Neural cell (in vitro differentiated cells): Measurements from ENCODE around the gene MAP4K4.

Source experiments
- EP300 ChIP-seq: fragments of 450-650 bp; conservative IDR thresholded peaks from 2 replicates; pipeline ENCODE4 v1.6.1; 2014; ENCODE audit warnings: antibody characterized with exemption, mild to moderate bottlenecking, moderate library complexity; ENCODE audit not compliant: poor library complexity, severe bottlenecking
- EZH2 ChIP-seq: fragments of 200-600, 300-800 bp; shearing (Covaris generic), sonication (generic); IDR thresholded peaks from 2 replicates; pipeline ENCODE4 v1.6.1; 2014; ENCODE audit warnings: antibody characterized with exemption, low read length, borderline replicate concordance, mild to moderate bottlenecking; ENCODE audit not compliant: insufficient read depth, poor library complexity, severe bottlenecking
- MXI1 ChIP-seq: fragments of 450-650 bp; conservative IDR thresholded peaks from 2 replicates; pipeline ENCODE4 v1.6.1; 2014; ENCODE audit warnings: antibody characterized with exemption, mild to moderate bottlenecking; ENCODE audit not compliant: poor library complexity, severe bottlenecking
- POLR2AphosphoS5 ChIP-seq: IDR thresholded peaks from 2 replicates; pipeline ENCODE4 v1.6.1; 2012
- RAD21 ChIP-seq: fragments of 450-650 bp; conservative IDR thresholded peaks from 2 replicates; pipeline ENCODE4 v1.6.1; 2014; ENCODE audit warnings: antibody characterized with exemption, mild to moderate bottlenecking, moderate library complexity
- TAF1 ChIP-seq: IDR thresholded peaks from 2 replicates; pipeline ENCODE4 v1.6.1; 2012; ENCODE audit warnings: low read depth
- TF ChIP-seq, protein P1 (sequence below): fragments of 450-650 bp; IDR thresholded peaks from 2 replicates; pipeline ENCODE4 v1.5.1; 2014; ENCODE audit warnings: antibody characterized with exemption, mild to moderate bottlenecking, moderate library complexity; ENCODE audit not compliant: poor library complexity, severe bottlenecking
- TF ChIP-seq, protein P2 (sequence below): IDR thresholded peaks from 2 replicates; pipeline ENCODE4 v1.6.1; 2012; ENCODE audit warnings: borderline replicate concordance

DNA sequence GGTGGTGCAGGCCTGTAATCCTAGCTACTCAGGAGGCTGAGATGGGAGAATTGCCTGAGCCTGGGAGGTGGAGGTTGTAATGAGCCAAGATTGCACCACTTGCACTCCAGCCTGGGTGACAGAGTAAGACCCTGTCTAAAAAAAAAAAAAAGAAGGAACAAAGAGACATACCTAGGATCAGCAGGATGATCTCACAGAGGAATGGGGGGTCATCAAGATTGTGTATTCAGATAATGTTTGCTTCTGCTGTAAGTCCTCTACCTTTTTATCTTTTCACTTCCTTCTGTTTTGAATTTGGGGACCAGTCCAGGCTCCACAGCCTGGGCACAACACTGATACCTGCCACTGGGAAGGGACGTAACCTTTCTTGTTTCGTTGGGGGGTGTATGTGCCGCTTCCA, 53.2 kb downstream of the MAP4K4 start:
- TF ChIP-seq, protein P1, sequence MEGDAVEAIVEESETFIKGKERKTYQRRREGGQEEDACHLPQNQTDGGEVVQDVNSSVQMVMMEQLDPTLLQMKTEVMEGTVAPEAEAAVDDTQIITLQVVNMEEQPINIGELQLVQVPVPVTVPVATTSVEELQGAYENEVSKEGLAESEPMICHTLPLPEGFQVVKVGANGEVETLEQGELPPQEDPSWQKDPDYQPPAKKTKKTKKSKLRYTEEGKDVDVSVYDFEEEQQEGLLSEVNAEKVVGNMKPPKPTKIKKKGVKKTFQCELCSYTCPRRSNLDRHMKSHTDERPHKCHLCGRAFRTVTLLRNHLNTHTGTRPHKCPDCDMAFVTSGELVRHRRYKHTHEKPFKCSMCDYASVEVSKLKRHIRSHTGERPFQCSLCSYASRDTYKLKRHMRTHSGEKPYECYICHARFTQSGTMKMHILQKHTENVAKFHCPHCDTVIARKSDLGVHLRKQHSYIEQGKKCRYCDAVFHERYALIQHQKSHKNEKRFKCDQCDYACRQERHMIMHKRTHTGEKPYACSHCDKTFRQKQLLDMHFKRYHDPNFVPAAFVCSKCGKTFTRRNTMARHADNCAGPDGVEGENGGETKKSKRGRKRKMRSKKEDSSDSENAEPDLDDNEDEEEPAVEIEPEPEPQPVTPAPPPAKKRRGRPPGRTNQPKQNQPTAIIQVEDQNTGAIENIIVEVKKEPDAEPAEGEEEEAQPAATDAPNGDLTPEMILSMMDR, result no peak
- TF ChIP-seq MXI1 (no peak), RAD21 (no peak), EP300 (no peak), POLR2AphosphoS5 (no peak), EZH2 (no peak), TAF1 (no peak)
- TF ChIP-seq, protein P2, sequence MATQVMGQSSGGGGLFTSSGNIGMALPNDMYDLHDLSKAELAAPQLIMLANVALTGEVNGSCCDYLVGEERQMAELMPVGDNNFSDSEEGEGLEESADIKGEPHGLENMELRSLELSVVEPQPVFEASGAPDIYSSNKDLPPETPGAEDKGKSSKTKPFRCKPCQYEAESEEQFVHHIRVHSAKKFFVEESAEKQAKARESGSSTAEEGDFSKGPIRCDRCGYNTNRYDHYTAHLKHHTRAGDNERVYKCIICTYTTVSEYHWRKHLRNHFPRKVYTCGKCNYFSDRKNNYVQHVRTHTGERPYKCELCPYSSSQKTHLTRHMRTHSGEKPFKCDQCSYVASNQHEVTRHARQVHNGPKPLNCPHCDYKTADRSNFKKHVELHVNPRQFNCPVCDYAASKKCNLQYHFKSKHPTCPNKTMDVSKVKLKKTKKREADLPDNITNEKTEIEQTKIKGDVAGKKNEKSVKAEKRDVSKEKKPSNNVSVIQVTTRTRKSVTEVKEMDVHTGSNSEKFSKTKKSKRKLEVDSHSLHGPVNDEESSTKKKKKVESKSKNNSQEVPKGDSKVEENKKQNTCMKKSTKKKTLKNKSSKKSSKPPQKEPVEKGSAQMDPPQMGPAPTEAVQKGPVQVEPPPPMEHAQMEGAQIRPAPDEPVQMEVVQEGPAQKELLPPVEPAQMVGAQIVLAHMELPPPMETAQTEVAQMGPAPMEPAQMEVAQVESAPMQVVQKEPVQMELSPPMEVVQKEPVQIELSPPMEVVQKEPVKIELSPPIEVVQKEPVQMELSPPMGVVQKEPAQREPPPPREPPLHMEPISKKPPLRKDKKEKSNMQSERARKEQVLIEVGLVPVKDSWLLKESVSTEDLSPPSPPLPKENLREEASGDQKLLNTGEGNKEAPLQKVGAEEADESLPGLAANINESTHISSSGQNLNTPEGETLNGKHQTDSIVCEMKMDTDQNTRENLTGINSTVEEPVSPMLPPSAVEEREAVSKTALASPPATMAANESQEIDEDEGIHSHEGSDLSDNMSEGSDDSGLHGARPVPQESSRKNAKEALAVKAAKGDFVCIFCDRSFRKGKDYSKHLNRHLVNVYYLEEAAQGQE, result no peak
